Measurements from ENCODE around the gene COL8A1. TPM values are rescaled to one million over a fixed set of nuclear protein-coding genes. Genes with fewer than 3 reads are reported as not detected.

The COL8A1 gene
- total RNA-seq, 1 experiment from 2014 or later = not detected

DNA sequence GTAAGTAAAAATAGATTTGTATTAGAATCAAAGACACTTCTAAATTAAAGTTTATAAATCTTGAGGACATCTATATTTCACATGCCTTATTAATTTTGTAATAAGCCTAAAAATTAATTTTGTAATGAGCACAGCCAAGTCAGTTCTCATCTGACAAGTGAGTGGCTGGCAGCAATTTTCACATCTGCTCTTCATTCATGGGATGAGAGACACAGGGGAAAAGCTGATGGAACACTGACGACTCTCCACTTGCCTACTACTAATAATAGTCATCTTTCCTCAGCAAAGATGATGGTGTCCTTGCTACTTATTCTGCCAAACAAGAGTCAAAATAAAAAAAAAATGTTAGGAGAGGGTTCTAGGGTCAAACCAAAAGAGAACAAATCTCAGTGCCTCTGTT lies 164.9 kb downstream of the COL8A1 start:
- no peak for DNase-seq (ENCODE audit: low read depth, low spot score)
- in situ Hi-C loops (cut with HindIII; ENCODE audit: low pct_unique_long_range_greater_than_20kb, low sequenced_read_pairs) = no loop called here

DNA sequence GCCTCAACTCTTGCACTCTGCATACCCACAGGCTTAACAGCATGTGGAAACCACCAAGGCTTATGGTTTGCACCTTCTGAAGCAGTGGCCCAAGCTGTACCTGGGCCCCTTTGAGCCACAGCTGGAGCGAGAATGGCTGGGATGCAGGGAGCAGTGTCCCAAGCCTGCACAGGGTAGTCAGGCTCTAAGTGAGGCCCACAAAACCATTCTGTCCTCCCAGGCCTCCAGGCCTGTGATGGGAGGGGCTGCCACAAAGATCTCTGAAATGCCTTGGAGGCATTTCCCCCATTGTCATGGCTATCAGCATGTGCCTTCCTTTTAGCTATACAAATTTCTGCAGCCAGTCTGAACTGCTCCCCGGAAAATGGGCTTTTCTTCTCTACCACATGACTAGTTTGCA lies 166.8 kb downstream of the COL8A1 start:
- no peak for DNase-seq (ENCODE audit: low read depth, low spot score)
- in situ Hi-C loops (cut with HindIII; ENCODE audit: low pct_unique_long_range_greater_than_20kb, low sequenced_read_pairs) = no loop called here

GRCh38 chr3:99808163-99808794 lies 169.9 kb downstream of the COL8A1 start:
- peak; percentile 87 for DNase-seq (ENCODE audit: low read depth, low spot score)
- in situ Hi-C loops (cut with HindIII; ENCODE audit: low pct_unique_long_range_greater_than_20kb, low sequenced_read_pairs) = no loop called here

DNA sequence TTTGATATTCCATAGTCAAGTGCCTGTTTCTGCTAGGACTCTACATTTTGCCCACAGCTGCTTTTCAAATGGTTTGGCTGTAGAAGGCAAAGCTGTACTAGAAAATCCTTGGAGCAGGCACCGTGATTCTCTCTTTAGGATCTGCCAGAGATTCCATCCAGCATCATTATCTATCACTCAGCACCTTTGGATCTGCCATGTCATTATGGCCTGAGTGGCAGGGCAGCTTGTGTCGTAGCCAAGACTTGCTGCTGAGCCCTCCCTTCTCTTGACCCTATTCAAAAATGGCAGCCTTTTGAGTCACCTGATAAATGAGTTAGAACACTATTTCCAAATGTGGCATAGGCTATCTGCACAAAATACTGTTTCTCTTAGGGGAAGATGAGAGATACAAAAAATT lies 171.2 kb downstream of the COL8A1 start:
- in situ Hi-C loops (cut with HindIII; ENCODE audit: low pct_unique_long_range_greater_than_20kb, low sequenced_read_pairs) = no loop called here
- no peak for DNase-seq (ENCODE audit: low read depth, low spot score)

DNA sequence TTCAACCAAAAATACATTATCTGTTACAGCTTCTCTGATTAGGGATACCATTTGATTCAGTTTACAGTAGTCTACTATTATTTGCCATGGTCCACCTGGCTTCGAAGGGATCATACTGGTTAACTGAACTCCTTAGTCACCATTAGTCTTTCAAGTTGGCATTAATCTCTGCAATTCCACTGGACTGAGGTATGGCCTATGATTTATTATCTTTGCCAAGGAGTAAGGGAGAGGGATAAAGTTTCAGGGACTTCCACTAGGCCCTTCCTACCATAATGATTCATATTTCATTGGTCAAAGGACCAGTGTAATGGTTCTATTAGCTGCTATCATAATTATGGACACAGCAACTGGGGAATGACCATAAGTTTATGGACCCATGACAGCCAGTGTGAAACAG lies 172.0 kb downstream of the COL8A1 start:
- no peak for DNase-seq (ENCODE audit: low read depth, low spot score)
- in situ Hi-C loops (cut with HindIII; ENCODE audit: low pct_unique_long_range_greater_than_20kb, low sequenced_read_pairs) = no loop called here

- DNase-seq (ENCODE audit: low read depth, low spot score) = peak; percentile 26
- in situ Hi-C loops (cut with HindIII; ENCODE audit: low pct_unique_long_range_greater_than_20kb, low sequenced_read_pairs) = no loop called here
Observed at GRCh38 chr3:99817047-99817436, 178.6 kb downstream of the COL8A1 start.

GRCh38 chr3:99817437-99818240 lies 179.2 kb downstream of the COL8A1 start, which contains the start of gene CMSS1:
CMSS1 (plus strand) TSS chr3:99817862.
- in situ Hi-C loops (cut with HindIII; ENCODE audit: low pct_unique_long_range_greater_than_20kb, low sequenced_read_pairs) = no loop called here
- peak; percentile 91 for DNase-seq (ENCODE audit: low read depth, low spot score)

DNA sequence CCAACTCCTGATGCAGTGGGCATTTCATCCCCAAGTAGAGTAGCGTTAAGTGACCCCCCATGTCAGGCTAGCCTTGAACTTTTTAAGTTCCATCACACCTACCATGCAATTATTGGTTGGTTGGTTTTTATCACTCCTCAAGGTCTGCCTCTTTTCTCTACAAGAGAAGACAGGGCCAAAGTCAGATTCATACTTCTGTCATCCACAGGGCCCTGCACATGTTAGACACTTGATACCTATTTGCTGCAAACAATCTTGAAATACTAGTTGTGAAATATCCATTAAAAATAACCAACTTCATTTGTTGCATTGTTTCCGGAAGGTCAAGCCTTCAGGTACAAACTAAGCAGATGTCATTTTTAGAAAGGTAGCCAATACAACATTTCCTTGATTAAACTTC lies 180.4 kb downstream of the COL8A1 start:
- in situ Hi-C loops (cut with HindIII; ENCODE audit: low pct_unique_long_range_greater_than_20kb, low sequenced_read_pairs) = no loop called here
- no peak for DNase-seq (ENCODE audit: low read depth, low spot score)

DNA sequence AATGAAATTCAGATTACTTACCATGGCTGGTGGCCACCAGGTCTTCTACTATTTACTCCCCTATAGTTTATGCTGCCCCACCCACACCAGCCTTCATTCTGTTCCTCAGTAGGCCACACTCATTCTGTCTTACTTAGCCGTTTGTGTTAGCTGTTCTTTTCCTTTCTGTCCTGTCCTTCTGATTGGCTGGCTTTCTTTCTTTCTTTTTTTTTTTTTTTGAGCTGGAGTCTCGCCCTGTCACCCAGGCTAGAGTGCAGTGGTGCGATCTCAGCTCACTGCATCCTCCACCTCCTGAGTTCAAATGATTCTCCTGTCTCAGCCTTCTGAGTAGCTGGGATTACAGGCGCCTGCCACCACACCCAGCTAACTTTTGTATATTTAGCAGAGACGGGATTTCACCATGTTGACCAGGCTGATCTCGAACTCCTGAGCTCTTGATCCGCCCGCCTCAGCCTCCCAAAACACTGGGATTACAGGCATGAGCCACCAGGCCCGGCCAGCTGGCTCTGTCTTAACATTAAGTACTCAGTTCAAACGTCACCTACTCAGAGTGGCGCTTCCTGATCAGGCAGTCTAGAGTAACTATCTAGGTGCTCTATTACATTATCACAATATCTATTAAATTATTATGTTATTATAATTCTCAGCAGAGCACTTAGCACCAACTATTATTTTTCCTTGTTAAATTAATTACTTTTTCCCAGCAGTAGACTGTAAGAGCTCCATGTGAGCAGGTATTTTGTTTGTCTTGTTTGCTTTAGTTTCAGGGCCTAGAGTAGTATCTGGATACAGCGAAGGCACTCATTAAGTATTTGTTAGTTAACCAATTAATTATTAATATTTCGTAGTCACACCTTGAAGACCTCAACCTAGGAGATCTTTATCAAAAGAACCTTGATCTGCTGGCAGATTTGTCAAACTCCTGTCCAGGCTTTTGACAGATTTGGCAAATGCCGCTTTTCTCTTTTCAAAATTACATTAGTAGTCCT lies 185.6 kb downstream of the COL8A1 start:
- in situ Hi-C loops (cut with HindIII; ENCODE audit: low pct_unique_long_range_greater_than_20kb, low sequenced_read_pairs) = no loop called here
- DNase-seq (ENCODE audit: low read depth, low spot score) = no peak

DNA sequence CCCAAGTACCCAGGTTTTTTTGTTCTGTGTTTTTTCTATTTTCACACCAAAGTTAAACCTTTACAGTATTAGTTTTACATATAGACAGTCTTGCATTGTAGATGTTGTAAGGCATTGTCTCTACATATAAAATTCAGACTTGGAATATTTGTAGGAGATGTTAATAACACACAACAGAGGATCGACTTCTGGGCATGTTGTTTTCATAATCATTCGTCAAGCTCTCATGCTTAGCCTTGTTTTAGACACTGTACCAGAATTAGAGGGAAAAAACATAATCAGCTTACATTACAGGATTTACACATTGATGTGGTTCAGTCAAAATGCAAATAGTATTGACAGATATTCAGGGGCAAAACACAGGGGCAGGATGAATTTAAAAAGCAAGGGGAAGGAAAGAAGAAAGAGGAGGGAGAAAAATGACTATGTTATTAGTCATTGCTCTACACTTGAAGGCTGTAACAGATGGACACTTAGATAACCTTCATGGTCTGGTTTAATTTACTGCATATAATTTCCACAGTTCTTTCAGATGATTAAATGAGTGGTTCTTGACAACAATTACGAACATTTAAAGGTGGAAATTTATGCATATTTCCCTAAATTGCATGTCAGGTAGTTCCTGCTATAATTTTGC lies 186.7 kb downstream of the COL8A1 start:
- DNase-seq (ENCODE audit: low read depth, low spot score) = no peak
- in situ Hi-C loops (cut with HindIII; ENCODE audit: low pct_unique_long_range_greater_than_20kb, low sequenced_read_pairs) = no loop called here

- in situ Hi-C loops (cut with HindIII; ENCODE audit: low pct_unique_long_range_greater_than_20kb, low sequenced_read_pairs) = no loop called here
- DNase-seq (ENCODE audit: low read depth, low spot score) = no peak
Observed at GRCh38 chr3:99829844-99830243, 191.4 kb downstream of the COL8A1 start.

- DNase-seq (ENCODE audit: low read depth, low spot score) = no peak
- in situ Hi-C loops (cut with HindIII; ENCODE audit: low pct_unique_long_range_greater_than_20kb, low sequenced_read_pairs) = no loop called here
Observed at GRCh38 chr3:99833617-99834205, 195.3 kb downstream of the COL8A1 start.

- in situ Hi-C loops (cut with HindIII; ENCODE audit: low pct_unique_long_range_greater_than_20kb, low sequenced_read_pairs) = no loop called here
- DNase-seq (ENCODE audit: low read depth, low spot score) = no peak
Observed at GRCh38 chr3:99834211-99834957, 196.0 kb downstream of the COL8A1 start.

DNA sequence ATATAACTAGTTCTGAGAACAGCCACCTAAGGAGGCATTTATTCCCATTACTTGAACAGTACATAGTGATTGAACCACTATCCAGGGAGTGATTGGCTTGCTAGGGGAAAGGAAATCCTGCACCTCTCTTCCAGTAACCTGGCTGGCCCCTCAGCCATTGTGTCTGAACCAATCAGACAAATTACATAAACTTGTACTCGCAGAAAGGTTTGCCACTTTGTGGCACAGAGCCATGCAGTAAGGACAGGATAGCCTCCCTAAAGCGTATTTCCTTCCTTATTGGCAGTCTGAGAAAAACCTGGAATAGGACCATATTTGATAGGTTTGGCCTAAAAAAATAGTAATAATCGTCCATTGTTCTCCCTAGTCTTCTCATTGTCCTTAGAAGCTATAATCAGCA lies 198.3 kb downstream of the COL8A1 start:
- no peak for DNase-seq (ENCODE audit: low read depth, low spot score)
- in situ Hi-C loops (cut with HindIII; ENCODE audit: low pct_unique_long_range_greater_than_20kb, low sequenced_read_pairs) = no loop called here

DNA sequence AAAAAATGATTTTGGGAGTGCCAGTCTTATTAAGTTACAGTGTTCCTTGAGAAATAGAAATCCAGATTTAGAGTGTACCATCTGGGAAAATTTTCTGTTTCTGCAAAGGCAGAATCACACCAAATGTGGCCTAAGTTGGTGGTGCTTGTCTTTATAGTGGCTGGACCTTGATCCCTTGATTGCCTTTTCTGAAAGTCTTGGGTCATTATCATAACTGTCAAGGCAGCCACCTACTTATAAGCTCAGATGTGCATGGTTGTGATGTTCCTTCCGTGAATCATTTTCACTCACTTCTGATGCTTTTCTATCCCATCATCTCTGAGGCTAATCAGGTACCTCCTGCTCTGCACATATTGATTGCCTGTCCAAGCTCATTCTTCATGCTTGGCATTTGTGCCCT lies 199.3 kb downstream of the COL8A1 start:
- in situ Hi-C loops (cut with HindIII; ENCODE audit: low pct_unique_long_range_greater_than_20kb, low sequenced_read_pairs) = no loop called here
- DNase-seq (ENCODE audit: low read depth, low spot score) = no peak

GRCh38 chr3:99838755-99839154 lies 200.4 kb downstream of the COL8A1 start:
- in situ Hi-C loops (cut with HindIII; ENCODE audit: low pct_unique_long_range_greater_than_20kb, low sequenced_read_pairs) = no loop called here
- DNase-seq (ENCODE audit: low read depth, low spot score) = no peak

DNA sequence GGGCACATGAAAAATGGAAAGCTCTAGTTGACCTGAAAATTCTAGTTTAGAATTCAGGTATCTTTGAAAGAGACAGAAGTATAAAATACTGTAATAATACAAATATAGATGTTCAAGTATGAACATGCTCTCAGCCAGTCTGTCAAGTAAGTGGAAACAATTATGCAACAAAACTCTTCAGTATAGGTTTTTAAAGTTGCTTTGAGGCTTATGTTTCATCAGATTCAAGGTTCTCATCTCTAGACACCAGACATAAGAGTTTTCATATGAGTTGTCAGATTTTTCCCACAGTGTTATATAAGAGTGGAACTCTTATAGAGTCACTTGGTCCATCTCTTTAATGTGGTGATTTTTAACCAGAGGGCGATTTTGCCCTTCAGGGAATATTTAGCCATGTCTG lies 201.2 kb downstream of the COL8A1 start:
- in situ Hi-C loops (cut with HindIII; ENCODE audit: low pct_unique_long_range_greater_than_20kb, low sequenced_read_pairs) = no loop called here
- no peak for DNase-seq (ENCODE audit: low read depth, low spot score)
